ENCODE results near the gene CDH23. TPM values are rescaled to one million over a fixed set of nuclear protein-coding genes. Genes with fewer than 3 reads are reported as not detected.
A peak's percentile ranks its signal among the peaks of the same experiment; 100 is the strongest.

CDH23 gene
- total and polyA plus RNA-seq, 2 of the 8 experiments (the other 6 are each of a cell fraction or from before 2014, with no cell fraction given) = 1.9 to 4.9 TPM

GRCh38 chr10:71725998-71726579 lies 329.4 kb downstream of the CDH23 start:
- Histone ChIP-seq H3K27ac (ENCODE audit: low read depth, low read length) (no peak overlapping the region), H3K14ac (ENCODE audit: insufficient read length) (no peak overlapping the region), H2BK120ac (replicated peaks; ENCODE audit: low read depth, low read length) (no peak overlapping the region), H3K4ac (replicated peaks; ENCODE audit: insufficient read length, low read depth, low read length) (no peak overlapping the region), H2AFZ (ENCODE audit: low read length) (no peak overlapping the region), H3K9me3 (ENCODE audit: insufficient read depth in 2 of 2, low read depth in 1 of 2, low read length in 1 of 2) (no peaks in the 10 kb centered on the region), H3K79me2 (ENCODE audit: control insufficient read depth in 1 of 2, insufficient read depth in 2 of 2, low read length in 2 of 2) (no peaks in the 10 kb centered on the region), H2BK12ac (ENCODE audit: low read depth, low read length) (no peak overlapping the region), H4K5ac (ENCODE audit: insufficient read length, low read depth, low read length) (no peak overlapping the region), H3K18ac (ENCODE audit: extremely low read depth, low read length) (peak overlapping the region; percentile 10; the same call in 1 of the 2 replicates), H3K23ac (ENCODE audit: insufficient read length) (no peak overlapping the region), H2BK5ac (ENCODE audit: low read depth, low read length) (no peak overlapping the region), H3K36me3 (ENCODE audit: control insufficient read depth in 2 of 4, insufficient read depth in 4 of 4, low read length in 3 of 4) (no peaks in the 10 kb centered on the region), H4K20me1 (replicated peaks in 1 of 2; ENCODE audit: control insufficient read depth in 1 of 2, insufficient read depth in 2 of 2, low read length in 2 of 2) (no peaks in the 10 kb centered on the region), H3K9ac (replicated peaks in 1 of 4; ENCODE audit: extremely low read depth in 1 of 4, low read depth in 3 of 4, low read length in 3 of 4) (no peak overlapping the region), H3K4me3 (ENCODE audit: extremely low read depth in 1 of 4, insufficient read depth in 2 of 4, low read depth in 3 of 4, low read length in 4 of 4) (no peak overlapping the region), H4K91ac (replicated peaks; ENCODE audit: insufficient read length, low read length) (peak overlapping the region; percentile 16), H3K27me3 (replicated peaks in 1 of 4; ENCODE audit: control insufficient read depth in 3 of 4, extremely low read depth in 1 of 4, insufficient read depth in 3 of 4, low read length in 3 of 4) (no peaks in the 10 kb centered on the region; a peak in 2 of 7 replicates), H3K56ac (replicated peaks; ENCODE audit: insufficient read length, low read depth, low read length) (no peak overlapping the region), H2AK5ac (ENCODE audit: low read depth, low read length) (no peak overlapping the region), H2BK15ac (ENCODE audit: low read length) (peak overlapping the region; percentile 32; the same call in 1 of the 2 replicates), H2BK20ac (ENCODE audit: low read length) (no peak overlapping the region), H3K4me1 (replicated peaks in 1 of 4; ENCODE audit: control insufficient read depth in 3 of 4, insufficient read depth in 4 of 4, low read length in 3 of 4) (peaks cover 0 to 4% (median 0%) of the 10 kb centered on the region in 4 experiments; a peak in 1 of 7 replicates), H4K8ac (ENCODE audit: extremely low read depth, insufficient read depth, low read length) (no peak overlapping the region), H3K79me1 (ENCODE audit: low read depth, low read length) (no peaks in the 10 kb centered on the region), H3K23me2 (ENCODE audit: low read depth, low read length) (no peaks in the 10 kb centered on the region), H3K4me2 (ENCODE audit: insufficient read depth in 1 of 2, low read depth in 2 of 2, low read length in 2 of 2) (no peak overlapping the region)
- DNase-seq (ENCODE audit: low read depth in 1 of 2, low spot score in 2 of 2) (no peak), FAIRE-seq (peak; percentile 65)
- CTCF ChIA-PET (ENCODE audit: partially characterized antibody) = interaction anchor here (0.9 to 4.9 kb wide), 19 partner anchors 9 to 350 kb away, joined by 3 to 23 read pairs (median 4); partner anchors contain the start of gene VSIR
- POLR2A ChIA-PET (ENCODE audit: partially characterized antibody) = no interaction called here
- TF ChIP-seq POLR2A (IDR thresholded peaks at IDR 0.05; ENCODE audit: control extremely low read depth in 1 of 2, low read depth in 2 of 2, low read length in 2 of 2) (no peak), MAFK (IDR thresholded peaks at IDR 0.05; ENCODE audit: low read depth, low read length) (no peak), TAF7 (optimal IDR thresholded peaks at IDR 0.05; ENCODE audit: borderline replicate concordance, low read depth, low read length) (no peak), CBX8 (IDR thresholded peaks at IDR 0.05; ENCODE audit: borderline replicate concordance, low read depth, low read length) (no peak), RAD21 (IDR thresholded peaks at IDR 0.05 in 1 of 2, conservative IDR thresholded peaks at IDR 0.05 in 1 of 2; ENCODE audit: low read depth in 2 of 2, low read length in 2 of 2) (peak in 1 of 2 experiments; percentile 34; a peak in 3 of 4 replicates)
- TF ChIP-seq, protein P1, sequence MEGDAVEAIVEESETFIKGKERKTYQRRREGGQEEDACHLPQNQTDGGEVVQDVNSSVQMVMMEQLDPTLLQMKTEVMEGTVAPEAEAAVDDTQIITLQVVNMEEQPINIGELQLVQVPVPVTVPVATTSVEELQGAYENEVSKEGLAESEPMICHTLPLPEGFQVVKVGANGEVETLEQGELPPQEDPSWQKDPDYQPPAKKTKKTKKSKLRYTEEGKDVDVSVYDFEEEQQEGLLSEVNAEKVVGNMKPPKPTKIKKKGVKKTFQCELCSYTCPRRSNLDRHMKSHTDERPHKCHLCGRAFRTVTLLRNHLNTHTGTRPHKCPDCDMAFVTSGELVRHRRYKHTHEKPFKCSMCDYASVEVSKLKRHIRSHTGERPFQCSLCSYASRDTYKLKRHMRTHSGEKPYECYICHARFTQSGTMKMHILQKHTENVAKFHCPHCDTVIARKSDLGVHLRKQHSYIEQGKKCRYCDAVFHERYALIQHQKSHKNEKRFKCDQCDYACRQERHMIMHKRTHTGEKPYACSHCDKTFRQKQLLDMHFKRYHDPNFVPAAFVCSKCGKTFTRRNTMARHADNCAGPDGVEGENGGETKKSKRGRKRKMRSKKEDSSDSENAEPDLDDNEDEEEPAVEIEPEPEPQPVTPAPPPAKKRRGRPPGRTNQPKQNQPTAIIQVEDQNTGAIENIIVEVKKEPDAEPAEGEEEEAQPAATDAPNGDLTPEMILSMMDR (IDR thresholded peaks at IDR 0.05; ENCODE audit: control extremely low read depth in 1 of 3, insufficient read depth in 1 of 3, low read depth in 1 of 3, low read length in 3 of 3) = peak; percentile 52 to 61 (median 59); a peak in 3 of 4 replicates
- WGBS, 2 experiments (ENCODE audit: extremely low coverage in 1 of 2, insufficient coverage in 1 of 2, insufficient read length in 1 of 2, insufficient replicate concordance in 2 of 2, low coverage in 1 of 2, low lambda C conversion rate in 2 of 2, missing lambda C conversion rate in 1 of 2) = 68% methylated on average over 9 of the region's 9 CpGs; no CpG with 5 or more reads in 1 of the 2 experiments
